Measurements from ENCODE around the gene MEGF11.
"Not testable (repeated sequence)": the region's sequence is repeated elsewhere in the genome, so short reads cannot be mapped to it uniquely, and the experiment has no call there.

Gene MEGF11

DNA sequence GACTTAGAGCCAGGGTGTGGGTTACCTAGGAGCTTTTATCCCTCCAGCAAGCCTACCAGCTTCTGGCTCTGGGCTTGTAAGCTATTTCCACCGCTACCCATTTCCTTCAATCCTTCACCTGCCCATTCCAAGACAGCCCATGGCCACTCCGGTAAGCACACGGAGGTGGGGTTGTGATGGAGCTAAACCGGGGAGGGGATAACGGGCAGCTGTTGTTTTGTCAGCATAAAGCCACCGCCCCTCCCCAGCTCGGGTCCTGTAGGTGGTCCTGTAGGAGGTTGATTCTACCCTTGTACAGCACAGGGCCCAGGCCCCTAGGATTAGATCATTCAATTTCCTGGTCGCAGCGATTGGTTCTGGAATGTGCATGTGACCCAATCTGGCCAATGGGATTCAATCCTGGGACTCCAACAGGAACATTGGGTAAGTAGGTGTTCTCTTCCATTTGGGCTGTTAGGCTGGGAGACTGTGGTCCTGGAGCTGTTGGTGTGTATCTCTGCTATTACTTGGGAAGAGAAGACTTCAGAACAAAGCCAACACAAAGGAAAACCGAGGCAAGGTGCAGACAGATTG, 233.6 kb downstream of the MEGF11 start:
- no peak for DNase-seq

DNA sequence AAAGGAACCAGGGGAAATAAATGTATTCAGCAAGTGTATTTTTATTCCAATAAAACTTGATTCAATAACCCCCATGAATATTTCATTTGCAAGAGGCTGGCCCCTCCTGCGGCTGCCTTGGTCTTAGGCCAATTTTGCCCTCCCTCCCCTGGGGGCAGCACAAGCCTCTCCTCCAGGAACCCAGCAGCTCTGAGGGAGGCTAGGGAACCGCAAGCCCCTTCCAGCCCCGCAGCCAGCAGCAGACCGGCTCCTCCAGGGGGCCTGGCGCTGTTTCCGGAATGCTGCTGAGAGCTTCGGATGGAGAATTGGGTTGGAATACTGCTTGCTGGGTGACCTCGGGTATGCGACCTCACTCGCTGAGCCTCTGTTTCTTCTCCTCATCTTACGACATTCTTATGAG, 234.2 kb downstream of the MEGF11 start:
- no peak for DNase-seq

DNA sequence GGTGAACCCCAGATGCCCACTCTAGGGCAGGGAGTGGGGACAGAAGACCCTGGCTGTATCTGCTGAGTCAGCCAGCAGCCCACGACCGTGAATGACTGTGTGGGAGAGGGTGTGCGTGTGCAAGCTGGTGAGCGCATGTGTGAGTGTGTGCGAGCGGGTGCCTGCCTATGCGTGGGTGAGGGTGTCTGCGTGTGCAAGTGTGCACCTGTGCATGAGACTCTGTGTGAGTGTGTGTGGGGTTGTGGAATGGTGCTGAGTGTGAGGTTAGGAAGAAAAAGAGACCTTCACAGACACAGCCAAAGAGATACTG, 235.1 kb downstream of the MEGF11 start:
- no peak for DNase-seq

DNA sequence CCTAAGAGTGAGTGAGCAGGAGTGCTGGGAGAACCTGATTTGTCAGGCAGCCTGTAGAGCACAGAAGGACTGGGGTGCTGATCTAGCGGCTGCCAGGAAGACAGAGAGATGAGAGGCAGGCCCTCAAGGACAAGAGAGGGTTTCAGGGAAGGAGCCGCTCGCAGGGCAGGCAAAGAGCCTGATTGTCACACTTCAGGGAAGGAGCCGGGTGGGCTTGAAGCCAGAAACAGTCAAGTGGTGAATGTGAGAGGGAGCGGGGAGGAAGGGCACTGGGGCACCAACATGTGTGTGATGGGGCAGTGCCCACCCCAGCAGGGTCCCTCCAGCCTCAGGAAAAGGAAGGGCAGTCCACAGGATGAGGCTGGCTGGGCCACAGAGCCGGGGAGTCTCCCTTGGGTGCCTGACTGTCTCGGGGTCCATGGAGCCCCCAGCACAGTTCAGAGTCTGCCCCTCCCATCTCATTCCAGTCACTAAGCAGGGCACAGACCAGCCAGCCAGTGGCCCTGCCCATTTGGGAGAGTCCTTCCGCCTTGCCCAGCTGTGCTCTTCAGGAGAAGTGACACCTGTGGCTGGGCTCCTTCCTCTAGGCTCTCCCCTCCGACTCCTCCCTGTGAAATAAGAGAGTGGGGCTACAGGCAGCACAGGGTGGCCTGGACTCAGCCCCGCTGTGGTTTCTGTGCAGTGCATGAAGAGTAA, 235.6 kb downstream of the MEGF11 start:
- DNase-seq, result no peak

DNA sequence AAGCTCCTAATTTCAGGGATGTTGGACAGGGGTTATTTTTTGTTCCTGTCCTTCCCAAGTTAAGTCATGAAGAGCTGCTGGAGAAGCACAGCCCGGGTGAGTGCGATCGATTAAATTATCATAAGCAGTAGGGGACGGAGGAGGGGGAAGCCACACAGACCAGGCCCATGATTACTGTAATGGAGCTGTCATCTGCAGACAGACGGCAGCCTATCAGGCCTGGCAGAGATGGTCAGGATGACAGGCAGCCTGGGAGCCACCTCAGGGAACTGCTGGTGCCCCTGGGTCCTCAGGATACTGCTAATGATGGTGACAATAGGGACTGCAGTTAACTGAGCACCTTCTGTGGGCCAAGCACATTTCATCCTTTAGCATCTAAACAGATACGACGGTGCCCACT, 236.6 kb downstream of the MEGF11 start:
- no peak for DNase-seq

DNA sequence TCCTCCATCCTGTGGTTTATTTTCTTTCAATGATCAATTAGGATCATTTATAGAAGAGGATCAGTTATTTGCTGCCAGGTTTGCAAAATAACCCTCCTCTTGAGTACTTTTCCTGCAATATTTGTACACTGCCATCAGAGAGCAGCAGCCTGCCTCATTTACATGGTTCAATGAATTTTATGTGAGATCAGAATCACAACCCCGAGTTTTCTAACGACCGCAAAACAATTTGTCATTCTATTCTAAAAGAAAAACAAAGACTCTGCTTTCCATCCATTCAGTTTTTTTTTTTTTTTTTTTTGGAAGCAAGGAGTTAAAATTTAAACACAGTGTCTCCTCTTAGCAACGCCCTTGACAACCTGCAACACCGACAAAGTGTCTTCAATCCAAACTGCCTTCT, 237.4 kb downstream of the MEGF11 start:
- DNase-seq, result no peak

DNA sequence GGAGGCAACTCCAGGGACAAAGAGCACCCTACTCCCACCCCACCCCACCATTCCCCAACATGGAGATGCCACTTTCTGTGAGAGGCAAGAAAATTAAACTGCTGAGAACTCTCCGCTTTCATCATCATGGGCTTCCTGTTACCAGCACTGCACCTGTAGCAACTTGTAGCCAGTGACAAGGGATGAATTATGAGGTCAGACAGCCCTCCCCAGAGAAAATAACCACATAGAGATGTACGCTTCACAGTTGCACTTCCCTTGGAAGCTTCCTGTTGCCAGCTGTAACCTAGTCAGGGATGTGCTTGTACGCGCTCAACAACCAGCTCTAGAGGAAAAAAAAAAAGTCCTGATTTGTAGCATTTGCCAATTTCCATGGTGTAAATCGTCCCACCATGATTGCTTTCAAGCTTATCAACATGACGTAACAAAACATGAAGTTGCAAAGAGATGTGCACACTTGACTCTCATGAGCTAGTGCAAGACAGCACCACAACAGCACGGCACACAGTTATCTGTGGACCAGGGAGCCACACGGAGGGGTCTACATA, 238.8 kb downstream of the MEGF11 start:
- DNase-seq, result no peak

DNA sequence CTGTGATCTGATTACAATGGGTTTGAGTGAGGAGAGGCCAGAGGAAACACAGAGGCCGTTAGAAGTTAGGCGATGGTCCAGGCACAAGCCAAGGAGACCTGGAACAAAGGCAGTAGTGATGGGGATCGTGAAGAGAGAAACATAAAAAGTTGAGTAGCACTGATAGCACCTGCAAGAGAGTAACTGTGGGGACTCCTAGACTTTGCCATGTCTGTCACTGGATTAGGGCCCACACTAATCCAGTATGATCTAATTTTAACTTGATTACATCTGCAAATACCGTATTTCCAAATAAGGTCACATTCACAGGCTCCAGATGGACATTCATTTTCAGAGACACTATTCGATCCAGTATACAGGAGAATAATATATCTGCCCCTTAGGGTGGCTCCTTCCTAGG, 239.5 kb downstream of the MEGF11 start:
- DNase-seq, result no peak

DNA sequence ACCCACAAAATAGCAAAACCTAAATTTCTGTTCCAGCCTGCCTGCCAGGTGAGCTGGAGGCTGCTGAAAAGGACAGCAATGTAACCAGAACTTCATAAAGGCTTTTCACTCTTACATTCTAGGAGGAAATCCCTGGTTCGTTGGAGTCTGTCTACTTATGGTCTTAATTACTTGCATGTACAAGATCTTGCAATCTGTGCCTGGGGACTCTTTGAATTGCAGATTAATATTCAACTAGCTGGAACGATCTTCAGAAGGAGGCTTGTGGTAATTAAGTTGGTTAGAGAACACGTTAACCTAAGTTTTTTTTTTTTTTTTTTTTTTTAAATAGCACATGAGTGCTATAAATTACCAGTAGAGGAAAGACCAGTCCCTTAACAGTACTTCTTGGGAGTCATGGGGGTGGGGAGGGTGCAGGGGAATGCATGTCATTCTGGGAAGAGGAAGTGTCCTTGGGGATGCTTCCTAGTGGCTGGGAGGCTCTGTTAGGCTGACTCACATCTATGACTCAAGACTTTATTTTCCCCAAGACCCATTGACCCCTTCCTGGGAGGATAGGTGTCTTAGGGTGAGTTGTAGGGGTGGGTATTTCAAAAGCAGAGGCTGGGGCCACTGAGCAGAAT, 244.5 kb downstream of the MEGF11 start:
- no peak for DNase-seq

DNA sequence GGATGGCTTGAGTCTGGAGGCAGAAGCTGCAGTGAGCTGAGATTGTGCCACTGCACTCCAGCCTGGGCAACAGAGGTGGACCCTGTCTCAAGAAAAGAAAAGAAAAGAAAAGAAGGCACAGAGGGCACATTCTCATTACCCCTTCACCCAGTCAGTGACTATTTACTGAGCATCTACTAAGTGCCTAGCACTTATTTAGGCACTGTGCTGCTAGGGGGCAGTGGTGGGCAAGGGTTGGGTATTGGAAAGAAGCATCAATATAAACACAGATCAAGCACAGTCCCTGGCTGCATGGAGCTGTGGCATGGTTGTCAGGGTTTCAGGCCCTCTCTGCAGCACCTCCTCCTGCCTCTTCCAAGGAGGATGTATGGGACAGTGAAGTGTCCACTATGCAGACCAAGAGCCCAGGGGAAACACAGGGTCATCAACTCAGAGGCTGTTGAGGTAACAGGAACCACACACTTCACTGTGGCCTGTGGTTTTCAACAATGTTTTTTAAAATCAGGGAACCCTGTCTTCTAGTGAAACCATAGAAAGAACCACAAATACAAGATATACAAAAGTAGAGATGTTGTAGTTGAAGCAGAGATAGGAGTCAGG, 245.8 kb downstream of the MEGF11 start:
- no peak for DNase-seq

DNA sequence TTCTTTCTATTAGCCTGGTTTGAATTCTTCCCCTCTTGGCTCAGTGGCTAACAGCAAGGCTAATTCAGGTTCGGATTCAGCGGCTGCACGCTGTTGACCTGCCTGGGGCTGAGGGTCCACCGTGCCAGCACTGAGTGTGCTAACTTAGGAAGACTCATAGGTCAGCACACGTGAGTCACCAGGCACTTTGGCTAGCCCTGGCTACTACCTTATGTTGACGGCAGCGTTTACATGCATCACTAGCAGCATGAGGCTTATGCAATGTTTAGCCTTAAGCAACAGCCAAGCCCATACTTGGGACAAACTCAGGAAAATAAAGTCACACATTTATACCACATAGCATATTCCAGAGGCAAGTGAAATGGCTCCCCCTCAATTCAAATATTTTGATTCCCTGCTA, 246.6 kb downstream of the MEGF11 start:
- DNase-seq, result no peak

DNA sequence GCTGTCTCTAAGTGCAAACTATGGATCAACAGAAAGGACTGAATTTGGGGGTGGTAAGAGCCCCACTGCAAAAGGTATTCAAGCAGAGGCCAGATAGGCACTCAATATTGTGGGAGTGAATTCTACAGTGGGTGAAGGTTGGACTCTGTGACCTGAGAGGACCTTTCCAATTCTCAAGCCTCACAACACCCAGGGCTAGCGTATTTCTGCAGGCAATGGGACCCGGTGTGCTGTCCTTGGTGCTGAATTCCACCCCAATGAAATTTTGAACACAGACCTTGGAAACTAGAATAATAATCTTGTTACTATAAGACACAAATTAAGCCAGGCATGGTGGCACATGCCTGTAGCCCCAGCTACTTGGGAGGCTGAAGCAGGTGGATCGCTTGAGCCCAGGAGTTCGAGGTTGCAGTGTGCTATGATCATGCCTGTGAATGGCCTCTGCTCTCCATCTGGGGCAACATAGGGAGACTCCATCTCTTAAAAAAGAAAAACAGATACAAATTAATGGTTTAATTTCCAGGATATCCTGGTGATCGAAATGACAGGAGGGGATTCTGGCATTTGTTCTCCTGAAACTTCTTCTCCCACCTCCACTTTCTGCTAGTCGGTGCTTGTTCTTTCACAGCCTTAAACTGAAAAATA, 248.8 kb downstream of the MEGF11 start:
- DNase-seq, result no peak

DNA sequence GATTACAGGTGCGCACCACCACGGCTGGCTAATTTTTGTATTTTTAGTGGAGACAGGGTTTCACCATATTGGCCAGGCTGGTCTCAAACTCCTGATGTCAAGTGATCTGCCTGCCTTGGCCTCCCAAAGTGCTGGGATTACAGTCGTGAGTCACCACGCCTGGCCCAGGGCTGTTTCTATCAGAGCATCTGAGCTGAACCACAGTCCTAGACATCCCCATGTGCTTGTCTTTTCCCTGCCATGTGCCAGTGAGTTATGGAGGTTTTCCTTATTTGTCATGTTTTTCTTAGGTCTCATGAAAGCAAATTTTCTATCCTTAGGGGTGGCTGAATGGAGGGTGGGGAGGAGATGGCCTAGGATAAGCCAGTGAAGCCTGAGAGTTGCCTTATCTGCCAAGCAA, 250.4 kb downstream of the MEGF11 start:
- DNase-seq, result not testable (repeated sequence)

DNA sequence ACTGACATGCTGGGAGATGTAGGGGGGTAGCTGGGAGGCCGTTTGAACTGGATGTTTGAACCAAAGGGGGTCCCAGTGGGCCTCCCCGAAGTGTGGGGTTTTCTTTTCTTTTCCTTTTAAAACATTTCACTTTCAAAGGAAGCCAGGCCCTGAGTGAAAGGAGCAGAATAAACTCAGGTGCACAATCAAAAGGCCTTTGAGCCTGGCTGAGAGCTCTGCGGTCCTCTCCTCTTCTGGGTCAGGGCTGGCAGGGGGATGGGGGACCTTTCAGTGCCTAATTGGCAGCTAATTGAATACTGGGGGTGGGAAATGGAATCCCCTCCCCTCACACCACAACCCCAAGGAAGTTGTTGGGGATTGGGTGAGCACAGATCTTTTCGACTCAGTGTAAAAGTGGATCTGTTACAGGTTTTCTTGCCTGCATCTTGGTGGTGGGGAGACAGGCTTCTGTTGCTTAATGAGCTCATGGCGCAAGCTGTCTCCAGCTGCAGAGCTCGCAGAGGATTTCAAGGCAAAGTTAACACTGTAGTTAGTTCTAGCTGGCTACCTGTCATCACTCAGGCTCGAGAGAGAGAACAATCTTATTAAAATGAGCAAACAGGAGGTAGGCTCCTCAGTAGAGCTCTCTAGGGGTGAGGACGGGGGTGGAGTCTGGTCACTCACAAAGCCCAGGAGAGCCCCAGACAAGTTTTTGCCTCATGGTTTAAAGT, 251.7 kb downstream of the MEGF11 start:
- no peak for DNase-seq

DNA sequence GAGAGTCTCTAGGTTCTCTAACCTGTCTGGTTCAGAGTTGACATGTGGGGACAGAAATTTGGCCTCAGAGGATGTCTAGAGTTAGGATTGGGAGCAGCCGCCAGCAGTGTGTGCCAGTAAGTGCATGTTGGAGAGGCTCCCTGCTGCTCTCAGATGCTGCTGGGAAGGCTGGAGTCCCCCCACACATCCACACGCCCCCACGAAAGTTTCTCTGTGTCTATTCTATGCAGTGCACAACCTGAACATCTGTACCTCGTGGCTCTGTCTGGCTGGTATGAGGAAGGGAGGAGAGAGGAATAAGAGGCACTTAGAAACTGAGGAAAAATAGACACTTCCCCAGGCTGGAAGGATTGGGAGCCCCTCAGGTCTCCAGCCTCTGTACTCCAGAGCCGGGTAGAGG, 252.5 kb downstream of the MEGF11 start:
- DNase-seq, result no peak

DNA sequence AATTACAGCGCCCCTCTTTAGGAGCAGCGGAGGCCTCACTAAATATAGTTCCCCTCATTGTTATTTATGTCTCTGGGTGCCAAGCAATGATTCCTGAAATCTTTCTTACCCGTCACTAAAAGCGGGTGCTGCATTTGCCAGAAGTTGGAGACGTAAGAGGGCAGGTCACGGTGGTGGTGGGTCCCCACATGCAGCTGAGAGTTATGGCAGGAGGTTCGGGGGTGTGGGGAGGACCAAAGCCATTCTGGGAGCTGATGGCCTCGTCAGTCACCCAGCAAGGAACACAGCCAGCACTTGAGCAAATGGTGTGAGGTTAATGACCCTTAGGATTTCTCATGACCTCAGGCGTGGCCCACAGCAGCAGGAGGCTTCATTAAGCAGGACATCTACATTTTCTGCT, 255.1 kb downstream of the MEGF11 start:
- no peak for DNase-seq

DNA sequence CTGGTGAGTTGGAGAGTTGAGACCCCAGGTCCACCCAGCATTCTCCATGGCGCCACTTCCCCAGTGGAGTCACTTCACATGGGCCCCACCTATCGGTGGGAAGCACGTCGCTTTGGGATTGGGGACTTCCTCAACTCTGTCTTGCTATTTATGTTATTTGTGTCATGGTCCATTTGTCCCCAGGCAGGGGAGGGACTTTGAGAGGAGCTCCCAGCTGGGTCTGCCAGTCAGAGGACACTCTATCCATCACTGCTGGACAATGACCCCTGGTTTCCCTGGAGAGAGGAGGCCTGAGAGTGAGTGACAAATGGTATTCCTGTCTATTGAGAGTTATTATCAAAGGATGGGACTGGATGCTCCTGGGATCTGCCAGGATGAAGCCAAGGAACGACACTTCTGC, 256.6 kb downstream of the MEGF11 start:
- DNase-seq, result no peak

DNA sequence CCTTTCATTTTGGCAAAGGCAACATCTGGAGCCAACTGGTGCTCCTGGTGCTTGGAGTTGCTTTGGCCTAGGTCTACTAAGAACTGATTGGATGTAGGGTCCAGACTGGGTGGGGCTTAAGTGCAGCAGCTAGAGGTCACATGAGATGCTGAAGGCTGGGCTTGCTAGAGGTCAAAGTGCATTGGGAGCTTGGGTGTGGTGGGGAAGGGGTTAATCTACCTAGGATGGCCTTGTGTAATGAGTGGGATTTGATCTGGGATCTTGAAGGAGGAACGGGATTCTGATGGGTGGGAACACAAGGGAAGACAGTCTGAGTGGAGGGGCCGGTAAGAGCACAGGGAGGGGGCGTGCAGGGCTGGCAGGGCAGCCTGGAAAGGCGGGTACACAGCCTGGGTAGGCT, 258.7 kb downstream of the MEGF11 start:
- no peak for DNase-seq

DNA sequence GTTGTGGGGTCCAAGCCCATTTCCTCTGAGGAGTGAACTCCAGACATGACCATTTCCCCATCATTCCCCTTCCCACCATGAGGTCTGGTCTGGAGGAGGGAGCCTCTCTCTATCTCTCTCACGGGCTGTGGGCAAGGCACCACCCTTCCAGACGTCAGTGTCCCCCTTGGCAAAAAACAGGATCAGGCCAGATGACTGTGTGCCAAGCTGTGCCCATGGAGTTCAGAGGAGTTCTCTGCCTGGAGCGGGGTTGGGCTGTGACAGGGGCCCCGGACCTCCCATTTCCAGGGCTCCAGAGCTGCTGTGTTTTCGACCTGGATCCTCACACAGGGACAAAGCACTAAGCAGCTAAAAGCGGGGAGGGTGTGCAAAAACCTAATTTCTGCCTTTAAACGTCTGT, 259.8 kb downstream of the MEGF11 start:
- DNase-seq, result no peak

DNA sequence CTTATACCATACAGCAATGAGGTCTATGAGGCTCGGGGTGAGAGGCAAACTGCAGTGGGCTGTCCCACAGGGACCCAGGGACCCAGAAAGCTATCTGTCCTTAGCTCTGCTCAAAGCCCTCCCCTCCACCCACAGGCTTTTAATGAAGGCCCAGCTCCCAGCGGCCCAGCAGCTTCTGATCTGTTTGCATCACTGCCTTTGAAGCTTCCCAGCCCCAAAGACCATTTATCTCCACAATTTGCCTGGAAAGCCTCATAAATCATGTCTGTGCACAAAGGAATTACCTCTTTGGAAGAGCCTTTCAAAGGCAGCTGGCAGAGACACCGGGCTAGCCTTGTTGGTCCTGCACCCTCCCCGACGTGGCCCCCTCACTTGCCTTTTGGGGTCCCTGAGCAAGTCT, 260.3 kb downstream of the MEGF11 start:
- no peak for DNase-seq

DNA sequence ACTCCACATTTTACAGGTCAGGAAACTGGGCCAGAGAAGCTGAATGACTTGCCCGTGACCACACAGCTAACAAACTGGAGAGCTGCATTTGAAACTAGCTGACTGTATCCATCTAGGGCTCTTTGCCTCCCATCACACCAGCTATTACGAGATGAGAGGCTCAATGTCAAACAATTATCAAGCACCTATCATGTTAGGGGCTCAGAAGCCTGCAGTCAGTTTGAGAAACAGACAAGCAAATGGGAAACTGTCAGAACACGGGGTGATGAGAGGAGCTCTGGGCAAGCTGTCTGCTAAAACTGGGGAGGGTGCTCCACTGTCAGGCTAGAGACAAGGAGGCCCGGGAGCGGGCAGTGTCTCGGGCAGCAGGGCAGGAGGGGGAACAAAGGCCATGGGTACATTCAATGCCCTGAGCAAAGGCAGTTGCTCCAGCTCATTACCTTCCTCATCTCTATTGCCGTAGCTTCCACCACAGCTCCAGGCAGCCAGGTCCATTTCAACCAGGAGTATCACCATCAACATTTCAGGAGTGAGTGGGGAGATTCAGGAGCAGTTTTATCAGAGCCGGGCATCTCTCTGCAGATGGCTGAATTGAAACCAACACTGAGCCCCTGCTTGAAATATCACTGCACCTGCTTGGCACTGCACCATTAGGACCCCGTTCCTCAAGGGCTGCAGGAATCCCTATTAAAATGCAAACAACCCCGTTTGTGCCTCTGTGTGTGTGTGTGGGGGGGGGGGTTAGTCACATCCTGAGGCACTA, 261.6 kb downstream of the MEGF11 start:
- no peak for DNase-seq

DNA sequence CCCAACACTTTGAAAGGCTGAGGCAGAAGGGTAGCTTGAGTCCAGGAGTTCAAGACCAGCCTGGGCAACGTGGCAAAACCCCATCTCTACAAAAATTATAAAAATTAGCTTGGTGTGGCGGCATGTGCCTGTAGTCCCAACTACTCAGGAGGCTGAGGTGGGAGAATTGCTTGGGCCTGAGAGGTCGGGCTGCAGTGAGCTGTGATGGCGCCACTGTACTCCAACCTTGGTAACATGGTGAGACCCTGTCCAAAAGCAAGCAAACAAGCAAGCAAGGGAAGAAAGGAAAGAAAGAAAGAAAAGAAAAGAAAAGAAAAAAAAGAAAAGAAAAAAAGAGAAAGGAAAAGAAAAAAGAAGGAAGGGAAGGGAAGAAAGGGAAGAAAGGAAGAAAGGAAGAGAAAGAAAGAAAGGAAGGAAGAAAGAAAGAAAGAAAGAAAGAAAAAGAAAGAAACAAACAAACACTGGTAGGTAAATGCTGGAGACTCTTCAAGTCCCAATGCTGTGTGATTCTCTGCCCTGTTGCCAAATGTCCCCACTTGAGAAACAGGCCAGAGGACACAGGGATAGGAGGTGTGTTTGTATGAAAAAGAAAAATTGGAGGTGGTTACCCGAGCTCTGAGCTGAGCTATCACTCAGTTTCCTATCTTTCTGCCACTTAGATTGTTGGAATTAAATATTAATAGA, 263.1 kb downstream of the MEGF11 start:
- no peak for DNase-seq

Measured in activated CD8-positive, alpha-beta memory T cell treated with anti-CD3 and anti-CD28 coated beads for 24 hours (primary cell).